IPS-15b (cell line): Measurements from ENCODE around the gene VPS52.
A peak's percentile ranks its signal among the peaks of the same experiment; 100 is the strongest.

Experiments used
- H3K27me3 ChIP-seq: one replicate; pipeline ENCODE4 v1.6.1; 2013; ENCODE audit warnings: low read length; ENCODE audit not compliant: control insufficient read depth, insufficient read depth
- H3K36me3 ChIP-seq: one replicate; pipeline ENCODE4 v1.6.1; 2013; ENCODE audit warnings: low read length; ENCODE audit not compliant: control insufficient read depth, insufficient read depth
- H3K4me1 ChIP-seq: one replicate; pipeline ENCODE4 v1.6.1; 2013; ENCODE audit warnings: mild to moderate bottlenecking, low read length; ENCODE audit not compliant: control insufficient read depth, insufficient read depth
- H3K4me3 ChIP-seq: one replicate; pipeline ENCODE4 v1.5.1; 2013; ENCODE audit warnings: low read depth, low read length
- H3K9ac ChIP-seq: one replicate; pipeline ENCODE4 v1.6.1; 2013; ENCODE audit warnings: low read depth, mild to moderate bottlenecking, low read length
- H3K9me3 ChIP-seq: one replicate; pipeline ENCODE4 v1.6.1; 2013; ENCODE audit warnings: mild to moderate bottlenecking, low read length; ENCODE audit not compliant: control insufficient read depth, insufficient read depth

VPS52 gene

GRCh38 chr6:33209856-33210255 is 61.8 kb downstream of the VPS52 start:
- Histone ChIP-seq H3K9me3 (no peaks in the 10 kb centered on the region), H3K27me3 (peaks cover 86% of the 10 kb centered on the region), H3K9ac (no peak overlapping the region), H3K4me1 (peaks cover 16% of the 10 kb centered on the region), H3K4me3 (no peak overlapping the region), H3K36me3 (peaks cover 5% of the 10 kb centered on the region)

- peaks cover 71% of the 10 kb centered on the region for H3K27me3 ChIP-seq
Measured at GRCh38 chr6:33208091-33208967, 63.3 kb downstream of the VPS52 start, which contains the start of gene RING1. TSS of gene RING1 (plus strand) at chr6:33208500. CDS start at chr6:33208823, 323 bp downstream.

GRCh38 chr6:33207552-33208090 is 64.1 kb downstream of the VPS52 start:
- H3K27me3 ChIP-seq, result peaks cover 64% of the 10 kb centered on the region
- H3K36me3 ChIP-seq, result peaks cover 18% of the 10 kb centered on the region
- peak overlapping the region; percentile 37 for H3K9ac ChIP-seq
- H3K4me3 ChIP-seq, result peak overlapping the region; percentile 90
- H3K9me3 ChIP-seq, result no peaks in the 10 kb centered on the region
- H3K4me1 ChIP-seq, result peaks cover 13% of the 10 kb centered on the region

More at GRCh38 chr6:33208091-33208967, 63.3 kb downstream of the VPS52 start, which contains the start of gene RING1:
- H3K9ac ChIP-seq, result peak within 1 kb of the TSS; percentile 37
- peak within 1 kb of the TSS; percentile 90 for H3K4me3 ChIP-seq
- peaks cover 12% of the 10 kb centered on the region for H3K36me3 ChIP-seq
- peaks cover 13% of the 10 kb centered on the region for H3K4me1 ChIP-seq
- H3K9me3 ChIP-seq, result no peaks in the 10 kb centered on the region

GRCh38 chr6:33206864-33207551 is 64.7 kb downstream of the VPS52 start:
- H3K9ac ChIP-seq, result no peak overlapping the region
- peaks cover 24% of the 10 kb centered on the region for H3K36me3 ChIP-seq
- H3K4me1 ChIP-seq, result peaks cover 15% of the 10 kb centered on the region
- H3K9me3 ChIP-seq, result no peaks in the 10 kb centered on the region
- peaks cover 58% of the 10 kb centered on the region for H3K27me3 ChIP-seq
- peak overlapping the region; percentile 90 for H3K4me3 ChIP-seq

GRCh38 chr6:33206027-33206863 is 65.4 kb downstream of the VPS52 start:
- peaks cover 19% of the 10 kb centered on the region for H3K4me1 ChIP-seq
- peaks cover 51% of the 10 kb centered on the region for H3K27me3 ChIP-seq
- peak overlapping the region; percentile 35 for H3K4me3 ChIP-seq
- peaks cover 29% of the 10 kb centered on the region for H3K36me3 ChIP-seq
- no peaks in the 10 kb centered on the region for H3K9me3 ChIP-seq
- H3K9ac ChIP-seq, result no peak overlapping the region

GRCh38 chr6:33205191-33206026 is 66.3 kb downstream of the VPS52 start:
- H3K36me3 ChIP-seq, result peaks cover 29% of the 10 kb centered on the region
- peaks cover 45% of the 10 kb centered on the region for H3K27me3 ChIP-seq
- peak overlapping the region; percentile 79 for H3K4me3 ChIP-seq
- no peaks in the 10 kb centered on the region for H3K9me3 ChIP-seq
- H3K4me1 ChIP-seq, result peaks cover 19% of the 10 kb centered on the region
- peak overlapping the region; percentile 73 for H3K9ac ChIP-seq

- Histone ChIP-seq H3K27me3 (peaks cover 37% of the 10 kb centered on the region), H3K9ac (peak within 1 kb of the TSS; percentile 73), H3K4me1 (peaks cover 19% of the 10 kb centered on the region), H3K9me3 (no peaks in the 10 kb centered on the region), H3K36me3 (peaks cover 25% of the 10 kb centered on the region), H3K4me3 (peak within 1 kb of the TSS; percentile 79)
Measured at GRCh38 chr6:33204415-33205190, 67.1 kb downstream of the VPS52 start, which contains the start of gene HSD17B8. TSS of gene HSD17B8 (plus strand) at chr6:33204655. CDS start at chr6:33204669, 14 bp downstream.

- peaks cover 31% of the 10 kb centered on the region for H3K27me3 ChIP-seq
- peaks cover 25% of the 10 kb centered on the region for H3K36me3 ChIP-seq
- H3K4me1 ChIP-seq, result peaks cover 19% of the 10 kb centered on the region
- peak overlapping the region; percentile 23 for H3K4me3 ChIP-seq
- no peak overlapping the region for H3K9ac ChIP-seq
- H3K9me3 ChIP-seq, result no peaks in the 10 kb centered on the region
Measured at GRCh38 chr6:33204165-33204414, 67.6 kb downstream of the VPS52 start.

GRCh38 chr6:33203443-33204164 is 68.1 kb downstream of the VPS52 start:
- Histone ChIP-seq H3K9ac (no peak overlapping the region), H3K9me3 (no peaks in the 10 kb centered on the region), H3K4me1 (peaks cover 16% of the 10 kb centered on the region), H3K4me3 (peak overlapping the region; percentile 23), H3K27me3 (peaks cover 28% of the 10 kb centered on the region), H3K36me3 (peaks cover 25% of the 10 kb centered on the region)

- no peaks in the 10 kb centered on the region for H3K9me3 ChIP-seq
- H3K27me3 ChIP-seq, result peaks cover 26% of the 10 kb centered on the region
- no peak overlapping the region for H3K4me3 ChIP-seq
- no peak overlapping the region for H3K9ac ChIP-seq
- H3K36me3 ChIP-seq, result peaks cover 25% of the 10 kb centered on the region
- peaks cover 19% of the 10 kb centered on the region for H3K4me1 ChIP-seq
Measured at GRCh38 chr6:33202799-33203198, 68.9 kb downstream of the VPS52 start.
